Prostate gland (tissue), 2 donors: Measurements from ENCODE around the gene ZNF581. TPM values are rescaled to one million over a fixed set of nuclear protein-coding genes. Genes with fewer than 3 reads are reported as not detected.

Experiments used
- DNase-seq: peaks from one replicate; pipeline ENCODE4 v3.0.0-alpha.2; 2019; ENCODE audit warnings: low spot score
- H3K27ac ChIP-seq, 2 donors: fragments of 200-600 bp; sonication (generic); 2 replicates each; pipeline ENCODE4 v1.5.1; 2017 to 2019
- H3K27me3 ChIP-seq: fragments of 200-600 bp; sonication (generic); replicated peaks from 2 replicates; pipeline ENCODE4 v1.5.1; 2019; ENCODE audit not compliant: insufficient read depth
- H3K36me3 ChIP-seq, 2 donors: fragments of 200-600 bp; sonication (generic); 1 replicate in 1 of 2; 2 replicates in 1 of 2; pipeline versions ENCODE4 v1.5.1 to v1.8.1; 2017 to 2019
- H3K4me1 ChIP-seq: fragments of 200-600 bp; sonication (generic); replicated peaks from 2 replicates; pipeline ENCODE4 v1.5.1; 2019
- H3K4me3 ChIP-seq, 2 donors: fragments of 200-600 bp; sonication (generic); 2 replicates each; pipeline ENCODE4 v1.5.1; 2017 to 2019
- H3K9me3 ChIP-seq: fragments of 200-600 bp; sonication (generic); 2 replicates; pipeline ENCODE4 v1.5.1; 2017
- POLR2A ChIP-seq: fragments of 450-650 bp; IDR thresholded peaks from one replicate; pipeline ENCODE4 v1.6.1; 2016; ENCODE audit warnings: antibody characterized with exemption, mild to moderate bottlenecking
- POLR2AphosphoS5 ChIP-seq: sonication (generic); formaldehyde crosslinking; IDR thresholded peaks from one replicate; pipeline ENCODE4 v1.6.1; 2017; ENCODE audit warnings: antibody characterized with exemption
- WGBS: methylation state at CpG from one replicate; pipeline ENCODE4 v1.1.5; 2018; 5-methylcytosine and 5-hydroxymethylcytosine counted together
- intact Hi-C: fragments of 100-400 bp; cut with DNase I; formaldehyde crosslinking; loops from one replicate; pipeline ENCODE4 v1.14.2; 2022
- total RNA-seq, 2 donors: library from RNA; depleted of rRNA; stranded (reverse); fragments of >200 nt; gene quantifications; one replicate each; pipeline ENCODE4 v1.1.0, GENCODE V29; 2016
- TF ChIP-seq, protein P1 (sequence below), 4 experiments: fragments of 200-600 bp in 2 of 4; fragments of 450-650 bp in 2 of 4; sonication (generic) in 2 of 4; IDR thresholded peaks; 1 replicate in 3 of 4; 2 replicates in 1 of 4; pipeline ENCODE4 v1.5.1; 2016 to 2019; ENCODE audit warnings: antibody characterized with exemption in 4 of 4, mild to moderate bottlenecking in 2 of 4, moderate library complexity in 2 of 4

The ZNF581 gene
- total RNA-seq, 2 donors from 2014 or later = 19.7 to 20.6 TPM

- Histone ChIP-seq H3K9me3 (no peaks in the 10 kb centered on the region), H3K4me1 (peaks cover 20% of the 10 kb centered on the region), H3K27ac (no peak overlapping the region), H3K36me3 (peaks cover 25 to 39% of the 10 kb centered on the region in 2 donors), H3K27me3 (no peaks in the 10 kb centered on the region), H3K4me3 (no peak overlapping the region)
- DNase-seq = no peak
- TF ChIP-seq POLR2AphosphoS5 (no peak), POLR2A (no peak)
- TF ChIP-seq, protein P1, sequence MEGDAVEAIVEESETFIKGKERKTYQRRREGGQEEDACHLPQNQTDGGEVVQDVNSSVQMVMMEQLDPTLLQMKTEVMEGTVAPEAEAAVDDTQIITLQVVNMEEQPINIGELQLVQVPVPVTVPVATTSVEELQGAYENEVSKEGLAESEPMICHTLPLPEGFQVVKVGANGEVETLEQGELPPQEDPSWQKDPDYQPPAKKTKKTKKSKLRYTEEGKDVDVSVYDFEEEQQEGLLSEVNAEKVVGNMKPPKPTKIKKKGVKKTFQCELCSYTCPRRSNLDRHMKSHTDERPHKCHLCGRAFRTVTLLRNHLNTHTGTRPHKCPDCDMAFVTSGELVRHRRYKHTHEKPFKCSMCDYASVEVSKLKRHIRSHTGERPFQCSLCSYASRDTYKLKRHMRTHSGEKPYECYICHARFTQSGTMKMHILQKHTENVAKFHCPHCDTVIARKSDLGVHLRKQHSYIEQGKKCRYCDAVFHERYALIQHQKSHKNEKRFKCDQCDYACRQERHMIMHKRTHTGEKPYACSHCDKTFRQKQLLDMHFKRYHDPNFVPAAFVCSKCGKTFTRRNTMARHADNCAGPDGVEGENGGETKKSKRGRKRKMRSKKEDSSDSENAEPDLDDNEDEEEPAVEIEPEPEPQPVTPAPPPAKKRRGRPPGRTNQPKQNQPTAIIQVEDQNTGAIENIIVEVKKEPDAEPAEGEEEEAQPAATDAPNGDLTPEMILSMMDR (IDR thresholded peaks at IDR 0.05) = no peak
- intact Hi-C loops = no loop called here
- WGBS = 65% methylated on average over 7 of the region's 7 CpGs
These were observed 18.4 kb downstream of the ZNF581 start for GRCh38 chr19:55661826-55662225.

- TF ChIP-seq, protein P1 (IDR thresholded peaks at IDR 0.05) = no peak
- no peak for TF ChIP-seq POLR2A
- TF ChIP-seq POLR2AphosphoS5 = no peak
- Histone ChIP-seq H3K36me3 (peaks cover 32 to 51% of the 10 kb centered on the region in 2 donors), H3K27me3 (no peaks in the 10 kb centered on the region), H3K4me1 (peaks cover under 1% of the 10 kb centered on the region), H3K9me3 (no peaks in the 10 kb centered on the region), H3K27ac (no peak overlapping the region), H3K4me3 (no peak overlapping the region)
- 87% methylated on average over 20 of the region's 20 CpGs for WGBS
- DNase-seq = no peak
- intact Hi-C loops = no loop called here
These were observed 20.5 kb downstream of the ZNF581 start for GRCh38 chr19:55663846-55664536.

- no peaks in the 10 kb centered on the region for H3K4me1 ChIP-seq
- DNase-seq = no peak
- no peak overlapping the region for H3K4me3 ChIP-seq
- peaks cover 40 to 62% of the 10 kb centered on the region in 2 donors for H3K36me3 ChIP-seq
- intact Hi-C loops = no loop called here
- H3K27ac ChIP-seq = no peak overlapping the region
- TF ChIP-seq, protein P1 (IDR thresholded peaks at IDR 0.05) = no peak
- no peak for TF ChIP-seq POLR2A
- TF ChIP-seq POLR2AphosphoS5 = no peak
- WGBS = 74% methylated on average over 12 of the region's 12 CpGs
- H3K9me3 ChIP-seq = no peaks in the 10 kb centered on the region
- H3K27me3 ChIP-seq = no peaks in the 10 kb centered on the region
These were observed 23.0 kb downstream of the ZNF581 start for GRCh38 chr19:55666343-55667005.

DNA sequence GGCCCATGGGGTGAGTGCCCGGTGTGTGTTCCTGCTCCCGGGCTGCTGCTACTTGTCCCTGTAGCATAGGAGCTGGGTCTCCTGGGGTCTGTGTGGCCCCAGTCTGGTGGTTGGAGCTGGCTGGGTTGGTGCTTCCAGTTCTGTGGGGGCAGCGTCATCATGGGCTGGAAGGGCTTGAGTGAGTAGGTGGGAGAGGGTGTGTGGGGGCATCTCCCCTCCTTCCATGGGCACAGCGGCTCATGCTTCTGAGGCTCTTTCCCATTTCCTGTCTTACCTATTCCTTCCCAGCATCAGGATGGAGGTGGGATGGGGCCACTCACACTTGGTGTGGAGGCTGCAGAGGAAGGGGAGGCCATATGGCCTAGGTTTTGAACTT lies 23.5 kb downstream of the ZNF581 start:
- Histone ChIP-seq H3K36me3 (peaks cover 40 to 58% of the 10 kb centered on the region in 2 donors), H3K27me3 (no peaks in the 10 kb centered on the region), H3K4me3 (no peak overlapping the region), H3K4me1 (no peaks in the 10 kb centered on the region), H3K9me3 (no peaks in the 10 kb centered on the region), H3K27ac (no peak overlapping the region)
- TF ChIP-seq, protein P1 (IDR thresholded peaks at IDR 0.05) = no peak
- TF ChIP-seq POLR2A (no peak), POLR2AphosphoS5 (no peak)
- intact Hi-C loops = no loop called here
- 95% methylated on average over 4 of the region's 4 CpGs for WGBS
- DNase-seq = no peak

DNA sequence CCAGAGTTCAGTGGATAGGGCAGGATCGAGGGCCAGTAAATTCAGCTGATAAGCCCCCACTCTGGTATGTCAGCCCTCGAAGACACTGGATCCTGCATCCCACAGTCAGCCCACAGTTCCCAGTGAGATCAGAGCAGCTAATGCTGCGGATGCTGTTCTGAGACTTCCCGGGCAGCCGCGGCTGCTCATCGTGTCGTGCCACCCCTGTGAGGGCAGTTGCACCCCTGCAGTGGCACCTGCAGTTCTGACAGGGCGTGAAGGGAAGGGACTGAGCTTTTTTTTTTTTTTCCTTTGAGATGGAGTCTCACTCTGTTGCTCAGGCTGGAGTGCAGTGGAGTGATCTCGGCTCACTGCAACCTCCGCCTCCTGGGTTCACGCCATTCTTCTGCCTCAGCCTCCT lies 24.1 kb downstream of the ZNF581 start:
- Histone ChIP-seq H3K4me1 (no peaks in the 10 kb centered on the region), H3K27ac (no peak overlapping the region), H3K4me3 (no peak overlapping the region), H3K27me3 (no peaks in the 10 kb centered on the region), H3K36me3 (peaks cover 36 to 53% of the 10 kb centered on the region in 2 donors), H3K9me3 (no peaks in the 10 kb centered on the region)
- TF ChIP-seq POLR2AphosphoS5 (no peak), POLR2A (no peak)
- TF ChIP-seq, protein P1 (IDR thresholded peaks at IDR 0.05) = no peak
- 88% methylated on average over 12 of the region's 12 CpGs for WGBS
- intact Hi-C loops = no loop called here
- DNase-seq = no peak
